HG03175 (cell line): ENCODE data around the gene KCND1.
A peak's percentile ranks its signal among the peaks of the same experiment; 100 is the strongest.

ENCODE experiments used
- ATAC-seq: cut with Tn5 transposase; IDR thresholded peaks from one replicate; pipeline ENCODE4 v1.9.1; 2021; ENCODE audit warnings: mild to moderate bottlenecking, moderate library complexity; ENCODE audit not compliant: unreplicated experiment

Gene KCND1

DNA sequence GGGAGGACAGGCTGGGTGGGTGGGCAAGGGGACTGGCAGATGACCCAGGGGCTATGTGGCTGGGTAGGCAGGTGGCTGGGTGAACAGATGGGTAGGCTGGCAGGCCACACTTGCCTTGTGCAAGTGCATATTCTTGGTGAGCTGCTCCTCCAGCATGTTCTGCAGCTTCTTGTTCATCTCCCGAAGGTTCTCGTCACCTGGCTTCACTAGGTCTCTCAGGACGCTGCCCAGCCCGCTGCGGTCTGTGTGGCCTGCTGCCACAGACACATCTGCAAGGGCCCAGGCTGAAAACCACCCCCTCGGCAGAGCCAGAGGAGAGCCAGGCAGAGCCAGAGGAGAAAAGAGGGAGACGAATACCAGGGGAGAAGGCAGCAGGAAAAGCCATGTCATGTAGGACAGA is 3.4 kb upstream of the KCND1 start:
- ATAC-seq, result no peak

DNA sequence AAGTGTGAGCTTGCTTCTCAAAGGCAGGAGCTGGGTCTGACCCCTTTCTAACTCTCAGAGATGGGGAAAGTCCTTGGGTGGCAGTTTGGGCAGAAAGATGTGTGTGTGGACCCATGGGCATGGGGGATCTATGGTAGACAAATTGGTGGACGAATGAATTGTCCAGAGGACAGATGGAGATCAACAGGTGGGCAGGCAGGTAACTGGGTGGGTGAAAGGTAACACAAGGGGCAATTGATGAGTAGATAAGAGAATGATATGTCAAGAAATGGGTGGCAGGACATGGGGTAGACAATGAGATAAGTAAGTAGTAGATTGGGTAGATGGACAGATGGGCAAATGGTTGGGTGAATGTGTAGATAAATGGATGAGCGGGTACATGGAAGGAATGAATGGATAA is 2.9 kb upstream of the KCND1 start:
- ATAC-seq, result no peak

DNA sequence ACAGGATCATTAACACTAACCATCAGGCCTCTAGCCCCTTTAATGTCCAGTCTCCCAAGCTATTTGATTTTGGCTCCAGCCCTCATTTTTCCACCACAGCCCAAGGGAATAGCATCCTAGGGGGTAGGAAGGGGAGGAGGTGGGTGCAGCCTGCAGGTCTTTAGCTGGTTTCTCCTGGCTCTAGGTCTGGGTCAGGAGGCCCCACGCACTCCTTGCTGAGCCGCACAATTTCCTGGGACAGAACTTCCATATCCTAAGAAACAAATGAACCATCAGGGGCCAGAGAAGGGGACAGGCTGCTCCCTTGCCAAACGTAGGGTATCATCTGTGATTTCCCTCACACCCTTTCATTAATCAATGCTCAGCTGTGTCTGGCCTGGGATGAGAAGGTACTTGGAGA is 2.4 kb upstream of the KCND1 start:
- no peak for ATAC-seq

DNA sequence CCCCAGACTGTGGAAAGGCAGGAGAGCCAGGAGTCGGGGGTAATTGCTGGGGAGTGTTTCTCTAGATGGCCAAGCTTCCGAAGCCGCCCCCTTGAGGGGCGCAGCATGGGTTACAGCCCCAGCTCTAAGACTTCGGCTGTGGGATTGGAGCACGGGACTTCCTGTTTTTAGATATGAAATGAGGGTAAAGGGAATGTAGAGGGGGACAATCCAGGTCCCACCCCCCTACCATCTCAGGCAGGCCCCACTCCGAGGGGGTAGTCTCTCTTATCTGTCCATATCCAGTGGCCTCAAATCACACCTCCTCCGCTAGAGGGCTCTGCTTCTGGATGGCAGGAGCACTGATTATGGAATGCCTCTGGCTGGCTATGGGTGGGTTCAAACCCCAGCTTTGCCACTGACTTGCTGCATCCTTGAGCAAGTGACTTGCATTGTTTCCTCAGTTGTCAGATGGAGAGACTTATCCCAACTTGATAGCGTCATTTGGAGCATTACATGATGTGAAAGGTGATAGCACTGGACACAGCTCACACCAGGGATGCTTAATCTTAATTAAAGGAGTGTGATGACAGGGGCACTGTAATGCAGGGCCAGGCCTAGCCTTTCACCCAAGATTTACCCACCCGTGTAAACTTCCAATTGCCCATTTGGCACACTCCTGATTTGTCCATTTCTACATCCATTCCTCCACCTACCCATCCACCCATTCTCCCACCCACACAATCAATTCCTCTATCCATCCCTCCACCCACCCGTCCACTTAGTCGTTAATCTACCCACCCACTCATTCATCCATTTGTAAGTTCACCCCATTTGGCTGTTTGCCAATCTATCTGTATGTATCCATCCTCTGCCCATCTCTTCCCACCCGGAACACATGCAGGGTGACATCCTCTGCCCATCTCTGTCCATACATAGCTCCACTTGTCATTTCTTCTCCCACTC is 848 bp upstream of the KCND1 start:
- no peak for ATAC-seq

DNA sequence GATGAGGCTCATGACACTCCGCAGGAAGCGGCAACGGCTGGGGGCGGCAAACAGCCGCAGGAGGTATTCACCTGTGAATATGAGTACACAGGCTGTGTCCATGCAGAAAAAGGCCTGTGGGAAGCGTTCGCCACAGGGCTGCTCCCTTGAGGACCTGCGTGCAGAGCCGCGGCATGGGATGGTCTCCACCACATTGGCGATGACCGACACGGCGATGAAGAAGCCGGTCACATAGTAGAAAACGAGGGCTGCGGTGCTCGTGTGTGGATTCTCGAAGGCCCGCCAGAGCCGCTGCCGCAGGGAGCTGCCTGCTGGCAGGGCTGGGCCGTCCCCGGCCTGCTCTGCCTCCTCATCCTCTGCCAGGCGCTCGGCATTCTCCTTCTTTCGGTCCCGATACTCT is 2.2 kb downstream of the KCND1 start:
- ATAC-seq, result no peak

DNA sequence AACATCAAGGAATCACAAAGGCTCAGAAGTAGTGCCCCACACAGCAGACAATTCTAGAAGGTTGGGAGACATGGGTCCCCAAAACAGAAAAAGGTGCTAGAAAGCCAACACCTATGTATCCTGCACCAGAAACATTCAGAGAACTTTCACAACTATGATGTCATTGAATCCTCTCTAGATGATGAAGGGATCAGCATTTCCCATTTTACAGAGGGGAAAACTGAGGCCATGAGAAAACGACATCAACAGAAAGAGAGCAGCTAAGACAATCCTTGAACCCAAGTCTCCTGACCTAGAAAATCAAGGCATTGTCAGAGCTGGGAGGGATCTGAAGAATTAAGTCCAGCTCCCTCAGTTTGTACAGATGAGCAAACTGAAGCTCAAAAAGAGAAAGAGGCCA is 3.3 kb downstream of the KCND1 start:
- ATAC-seq, result no peak

DNA sequence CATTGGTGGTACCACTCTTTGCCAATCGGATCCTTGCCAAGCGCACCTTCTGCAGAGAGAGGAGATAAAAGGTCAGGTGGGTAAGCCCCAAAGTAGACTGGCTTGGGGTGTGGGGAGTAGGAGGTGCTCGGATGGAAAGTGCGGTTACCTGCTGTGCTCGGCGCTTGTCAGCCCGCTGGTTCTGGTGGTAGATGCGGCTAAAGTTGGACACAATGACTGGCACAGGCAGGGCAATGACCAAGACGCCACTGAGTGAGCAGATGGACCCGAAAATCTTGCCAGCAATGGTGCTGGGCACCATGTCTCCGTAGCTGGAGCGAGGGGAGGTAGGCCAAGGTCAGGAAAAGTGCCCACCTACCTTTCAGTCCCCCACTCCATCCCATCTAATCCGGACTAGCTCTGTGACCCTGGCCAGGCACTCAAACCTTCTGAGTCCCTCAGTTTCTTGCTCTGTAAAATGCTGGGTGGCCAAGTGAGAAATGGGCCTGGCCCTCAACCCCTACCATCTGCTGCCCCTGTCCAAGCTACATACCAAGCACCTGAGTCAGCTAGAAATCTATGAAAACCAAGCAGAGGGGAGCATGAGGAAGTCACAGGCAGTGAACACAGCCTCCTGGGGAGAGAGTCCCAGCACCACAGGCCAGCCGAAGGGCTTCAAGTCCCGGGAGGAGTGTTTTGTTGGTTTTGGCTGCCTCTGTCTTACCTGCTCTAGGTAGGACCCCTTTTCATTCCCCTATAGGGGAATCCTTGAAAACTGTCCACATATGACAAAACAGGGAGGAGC is 4.7 kb downstream of the KCND1 start:
- no peak for ATAC-seq

DNA sequence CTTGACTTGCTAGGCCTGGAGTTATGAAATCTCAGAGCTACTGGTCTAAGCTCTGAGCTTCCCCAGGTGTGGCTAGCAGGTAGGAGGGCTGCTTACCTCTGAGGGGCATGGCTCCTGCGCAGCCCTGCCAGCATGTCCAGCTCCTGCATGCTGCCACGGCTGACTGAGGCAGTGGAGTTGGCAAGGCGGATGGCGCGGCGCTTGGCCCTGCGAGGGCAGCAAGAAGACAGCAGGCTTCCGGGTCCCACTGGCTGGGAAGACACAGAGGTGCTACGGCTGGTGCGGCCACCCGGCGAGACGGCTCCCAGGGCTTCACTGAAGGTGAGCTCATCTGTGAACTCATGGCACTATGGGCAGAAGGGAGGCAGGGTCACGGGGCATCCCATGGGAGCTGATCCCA is 5.7 kb downstream of the KCND1 start:
- ATAC-seq, result no peak

DNA sequence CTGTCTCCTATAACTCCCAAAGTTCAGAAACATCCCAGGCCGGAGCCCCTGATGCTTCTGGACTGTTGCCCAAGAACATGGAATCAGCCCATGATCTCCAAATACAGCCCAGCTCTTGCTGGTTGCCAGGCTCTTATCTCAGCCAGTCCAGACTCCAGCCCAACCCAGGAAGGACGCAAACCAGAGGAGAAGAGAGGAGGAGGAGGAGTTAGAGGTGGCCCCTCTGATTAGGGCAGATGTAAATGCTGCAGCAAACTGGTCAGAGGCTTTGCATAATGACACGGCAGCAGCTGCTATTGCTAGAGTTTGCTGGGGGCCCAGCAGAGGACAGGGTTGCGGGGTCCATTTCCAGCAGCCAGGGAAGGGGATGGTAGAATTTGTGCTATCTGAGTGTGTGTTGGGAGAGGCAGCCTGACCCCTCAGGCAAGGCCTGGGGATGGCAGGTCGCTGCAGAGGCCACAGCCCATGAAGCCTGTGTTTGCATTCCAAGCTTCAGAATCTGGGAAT is 10.0 kb downstream of the KCND1 start:
- no peak for ATAC-seq

DNA sequence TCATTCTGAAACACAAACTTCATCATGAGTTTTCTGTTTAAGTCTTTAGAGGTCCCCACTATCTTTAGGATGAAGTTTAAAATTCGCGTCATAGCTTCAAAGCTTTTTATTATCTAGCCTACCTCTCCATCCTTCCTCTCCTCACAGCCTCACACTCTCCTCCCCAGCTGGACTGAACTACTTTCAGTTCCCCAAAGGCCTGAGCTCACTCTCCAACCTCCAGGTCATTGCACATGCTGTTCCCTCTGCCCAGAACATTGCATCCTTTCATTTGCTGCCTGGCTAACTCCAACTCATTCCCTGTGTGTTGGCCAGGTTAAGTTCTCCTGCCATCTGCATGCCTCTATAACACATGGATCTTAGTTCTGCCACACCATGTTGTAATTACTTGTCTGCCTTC is 11.4 kb downstream of the KCND1 start:
- ATAC-seq, result no peak

DNA sequence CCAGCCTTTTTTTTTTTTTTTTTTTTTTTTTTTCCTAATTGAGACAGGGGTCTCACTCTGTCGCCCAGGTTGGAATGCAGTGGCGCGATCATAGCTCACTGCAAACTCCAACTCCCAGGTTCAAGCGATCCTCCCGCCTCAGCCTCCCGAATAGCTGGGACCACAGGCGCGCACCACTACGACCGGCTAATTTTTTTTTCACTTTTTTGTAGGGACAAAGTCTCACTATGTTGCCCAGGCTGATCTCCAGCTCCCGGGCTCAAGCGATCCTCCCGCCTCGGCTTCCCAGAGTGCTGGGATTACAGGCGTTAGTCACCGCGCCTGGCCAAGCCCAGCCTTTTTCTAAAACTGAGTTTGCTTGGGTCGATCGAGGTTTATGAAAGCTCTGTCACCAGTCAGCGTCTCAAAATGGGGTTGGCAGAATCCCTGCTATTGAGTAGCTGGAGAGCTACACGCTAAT is 13.0 kb downstream of the KCND1 start:
- ATAC-seq, result no peak

DNA sequence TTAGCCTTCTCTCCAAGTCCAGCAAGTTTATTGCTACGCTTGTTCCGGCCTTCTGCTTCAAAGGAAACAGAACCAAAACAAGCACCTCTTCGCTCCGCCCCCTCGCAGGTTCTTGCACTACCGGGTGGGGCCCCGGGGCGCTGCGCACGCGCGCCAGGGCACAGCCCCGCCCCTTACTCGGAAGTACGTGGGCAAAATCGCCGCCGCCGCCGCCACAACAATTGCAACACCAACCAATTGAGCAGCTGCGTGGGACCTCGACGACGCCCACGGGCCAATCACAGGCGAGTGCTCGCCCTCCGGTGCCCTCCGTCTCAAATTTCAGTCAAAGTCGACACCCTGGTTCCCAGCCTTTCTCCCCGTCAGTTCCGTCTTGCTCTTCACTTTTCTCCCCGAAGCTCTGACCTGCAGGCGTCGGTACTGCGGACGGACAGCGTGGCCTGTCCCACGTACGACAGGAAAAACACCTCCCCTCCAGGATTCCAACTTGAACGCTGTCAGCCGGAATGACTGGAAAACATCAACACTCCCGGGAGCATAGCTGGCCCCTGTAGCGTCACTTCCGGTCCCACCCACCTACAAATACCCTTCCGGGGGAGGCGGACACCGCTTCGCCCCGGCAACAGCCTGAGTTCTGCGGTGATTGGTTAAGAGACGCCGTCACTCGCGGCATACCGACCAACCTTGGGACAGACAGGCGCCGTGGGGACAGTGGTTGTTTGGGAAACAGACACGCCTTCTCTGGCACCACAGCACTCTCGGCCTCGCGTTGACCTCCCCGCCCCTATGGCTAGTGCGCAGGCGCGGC is 13.6 kb downstream of the KCND1 start:
- ATAC-seq, result peak; percentile 88

DNA sequence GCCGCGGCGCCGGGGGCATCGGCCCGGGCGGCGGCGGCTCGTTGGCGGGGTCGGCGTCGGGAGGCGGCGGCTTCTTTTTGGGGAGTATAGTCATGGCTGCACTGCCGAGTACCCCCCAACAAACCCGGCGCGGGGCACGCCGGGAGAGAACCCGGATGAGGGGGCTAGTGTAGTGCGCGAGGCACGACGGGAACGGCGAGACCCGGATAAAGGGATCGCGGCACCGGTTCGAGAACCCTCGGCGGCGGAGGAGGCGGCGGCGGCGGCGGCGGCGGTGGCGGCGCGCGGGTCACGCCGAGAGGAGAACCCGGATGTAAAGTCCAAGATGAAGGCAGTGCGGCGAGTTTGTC is 14.2 kb downstream of the KCND1 start, which contains the start of gene OTUD5:
OTUD5 (minus strand) TSS at position 131 of the 350 bp plus-strand sequence; CDS start at position 94, 37 bp downstream.
- peak; percentile 29 for ATAC-seq

DNA sequence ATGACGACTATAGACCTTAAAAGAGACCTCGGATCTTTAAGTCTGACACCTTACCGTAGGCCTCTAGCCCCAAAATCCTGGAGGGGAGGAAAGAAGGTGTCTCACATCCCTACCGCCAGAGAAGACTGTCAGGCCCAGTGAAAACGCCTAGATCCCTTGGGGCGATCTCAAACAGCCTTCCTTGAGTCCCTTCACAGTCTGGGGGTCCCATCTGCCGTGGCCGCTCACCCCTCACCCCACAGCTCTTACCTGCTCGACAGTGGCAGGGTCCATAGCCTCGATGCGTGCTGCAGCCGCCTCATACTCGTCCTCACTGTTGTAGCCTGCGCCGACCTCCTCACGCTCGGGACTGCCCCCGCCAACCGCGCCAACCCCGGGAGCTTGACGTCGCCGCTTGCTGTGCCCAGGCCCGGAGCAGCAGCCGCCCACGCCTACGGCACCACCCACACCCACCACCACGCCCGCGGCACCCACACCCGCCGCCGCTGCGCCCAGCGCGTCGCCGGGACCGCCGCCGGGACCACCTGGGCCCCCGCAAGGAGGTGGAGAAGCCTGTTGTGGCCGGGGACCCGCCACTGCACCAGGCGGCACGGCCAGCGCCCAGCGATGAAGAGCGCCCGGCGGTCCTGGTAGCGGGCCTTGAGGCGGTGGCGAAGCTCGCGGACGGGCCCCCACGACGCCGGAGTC is 14.8 kb downstream of the KCND1 start:
- no peak for ATAC-seq

DNA sequence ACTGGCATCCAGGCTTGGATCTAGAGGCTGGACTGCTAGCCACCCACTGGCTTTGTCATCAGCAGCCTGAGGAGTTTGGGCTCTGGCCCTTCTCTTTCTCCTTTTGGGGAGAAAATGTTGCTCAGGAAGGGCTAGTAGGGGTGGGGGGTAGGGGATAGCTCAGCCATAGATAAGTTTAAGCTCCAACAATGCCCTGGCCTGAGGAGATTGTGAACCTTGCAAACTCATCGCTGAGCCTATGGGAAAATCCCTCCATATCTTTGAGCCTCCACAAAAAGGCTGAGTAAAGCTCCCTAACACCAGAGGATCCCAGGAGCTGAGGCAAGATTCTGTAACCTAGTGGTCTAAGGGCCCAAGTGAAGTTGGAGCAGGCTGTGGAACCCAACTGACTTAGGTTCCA is 23.1 kb downstream of the KCND1 start:
- ATAC-seq, result no peak

DNA sequence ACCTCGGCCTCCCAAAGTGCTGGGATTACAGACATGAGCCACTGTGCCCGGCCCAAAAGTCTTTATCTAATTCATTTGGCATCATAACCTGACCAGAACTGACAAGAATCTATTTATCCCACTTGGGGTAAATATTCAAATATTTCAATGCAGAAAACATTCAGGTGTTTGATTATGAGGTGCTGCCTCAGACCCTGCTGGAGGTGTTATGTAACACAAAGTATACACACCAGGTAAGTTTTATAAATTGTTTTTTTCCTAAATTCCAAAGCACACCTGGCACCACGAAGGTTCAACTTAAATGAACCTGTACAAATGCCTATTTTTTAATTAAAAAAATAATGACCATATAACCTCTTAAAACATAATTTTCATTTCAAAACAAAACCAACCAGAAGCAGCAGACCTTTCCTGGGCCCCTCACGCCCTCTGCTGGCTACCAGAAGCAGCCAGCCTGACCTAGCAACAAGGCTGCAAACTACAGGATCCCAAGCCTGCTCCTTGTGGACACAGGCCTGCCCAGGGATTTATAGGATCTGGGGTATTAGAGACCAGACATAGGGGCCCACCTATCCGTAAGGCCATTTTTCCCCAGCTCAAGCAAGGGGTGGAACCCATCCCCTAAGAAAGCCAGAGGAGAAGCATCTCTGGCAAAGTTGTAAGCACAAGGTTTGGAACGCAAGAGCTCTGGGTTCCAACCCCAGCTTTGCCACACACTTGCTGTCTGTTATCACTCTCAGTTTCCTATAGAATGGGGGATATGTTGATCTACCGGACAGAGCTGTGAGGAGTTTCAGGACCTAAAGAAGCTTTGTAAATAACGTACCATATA is 25.9 kb downstream of the KCND1 start:
- no peak for ATAC-seq

DNA sequence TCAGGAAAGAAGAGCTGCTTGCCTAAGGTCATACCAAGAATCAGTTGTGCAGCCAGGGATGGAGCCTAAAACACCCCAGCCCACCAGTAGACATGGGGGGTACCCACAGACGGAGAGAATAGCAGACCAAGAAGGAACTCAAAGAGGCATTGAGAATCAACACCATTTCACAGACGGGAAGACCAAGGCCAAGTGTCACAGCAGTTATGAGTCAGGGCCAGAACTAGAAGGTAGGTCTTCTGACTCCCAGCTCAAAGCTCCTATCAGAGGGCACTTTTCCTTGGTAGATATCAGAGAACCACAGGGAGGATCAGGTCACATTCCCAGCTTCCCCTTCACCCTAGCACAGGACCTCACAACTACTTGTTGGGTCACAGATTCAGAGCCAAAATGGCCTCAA is 28.7 kb downstream of the KCND1 start:
- no peak for ATAC-seq

DNA sequence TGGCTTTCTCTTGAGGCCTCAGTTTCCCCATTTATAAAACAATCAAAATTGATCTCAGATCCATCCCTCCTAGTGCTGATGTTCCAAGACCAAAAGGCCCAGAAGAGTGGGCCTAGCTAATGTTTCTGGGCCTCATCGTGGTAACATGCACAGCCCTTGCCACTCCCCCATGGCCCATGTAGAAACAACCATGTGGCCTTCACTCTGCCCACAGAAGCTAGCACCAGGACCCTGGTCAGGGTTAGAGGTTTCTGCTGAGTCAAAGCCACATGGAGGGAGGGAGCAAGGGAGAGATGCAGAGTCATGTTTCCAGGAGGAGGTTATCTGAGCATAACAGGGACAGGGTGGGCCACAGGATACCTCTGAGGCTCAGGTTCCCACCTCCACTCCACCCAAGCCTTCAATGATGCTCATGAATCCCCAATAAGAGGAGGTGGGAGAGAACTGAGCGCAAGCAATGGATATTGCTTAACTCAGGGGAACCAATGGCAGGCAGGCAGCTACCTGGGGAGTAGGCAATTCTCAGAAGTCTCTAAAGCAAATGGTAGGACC is 31.2 kb downstream of the KCND1 start:
- no peak for ATAC-seq

DNA sequence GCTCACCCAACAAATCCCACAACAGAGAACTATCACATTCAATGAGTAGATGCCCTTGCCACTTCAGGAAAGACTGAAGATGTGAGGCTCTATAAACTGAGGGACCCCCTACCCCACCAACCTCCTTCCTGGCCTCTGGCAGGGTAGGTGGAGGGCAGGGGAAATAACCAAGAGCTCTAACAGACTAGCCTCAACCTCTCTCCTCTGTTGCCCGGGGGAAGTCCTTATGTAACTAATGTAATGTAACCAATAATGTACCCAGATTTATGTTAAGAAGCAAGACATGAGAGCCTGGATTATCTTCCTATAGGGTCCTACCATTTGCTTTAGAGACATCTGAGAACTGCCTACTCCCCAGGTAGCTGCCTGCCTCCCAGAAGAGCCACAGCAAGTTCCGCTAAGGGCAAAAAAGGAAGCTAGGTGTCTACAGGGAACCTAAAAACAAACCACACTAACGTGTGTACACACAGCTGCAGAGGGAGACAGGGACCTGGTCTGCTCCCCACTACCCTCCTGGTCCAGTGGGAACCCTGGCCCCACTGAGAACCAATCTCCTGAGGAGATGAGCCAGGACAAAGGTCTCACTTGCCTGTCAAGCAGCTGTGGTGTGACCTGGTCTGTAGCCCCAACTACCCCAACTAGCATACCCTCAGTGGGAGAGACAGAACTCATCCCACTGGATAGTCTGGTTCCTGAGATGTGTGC is 32.0 kb downstream of the KCND1 start:
- no peak for ATAC-seq
